Measurements from ENCODE around the gene LIMA1. TPM values are rescaled to one million over a fixed set of nuclear protein-coding genes. Genes with fewer than 3 reads are reported as not detected.
A peak's percentile ranks its signal among the peaks of the same experiment; 100 is the strongest.
"Not testable (repeated sequence)": the region's sequence is repeated elsewhere in the genome, so short reads cannot be mapped to it uniquely, and the experiment has no call there.

LIMA1 gene
- total RNA-seq, 4 donors from 2014 or later: 53.0 to 75.4 (median 66.7) TPM

- intact Hi-C loops (cut with DNase I): no loop called here
- Histone ChIP-seq H3K27ac (peak overlapping the region; percentile 40 to 69 (median 54)), H3K27me3 (no peaks in the 10 kb centered on the region), H3K36me3 (no peaks in the 10 kb centered on the region), H3K9me3 (no peaks in the 10 kb centered on the region), H3K4me3 (replicated peaks in 1 of 3) (no peak overlapping the region), H3K4me1 (peaks cover 22 to 44% of the 10 kb centered on the region in 2 donors)
- 30 to 75% methylated on average over 1 of the region's 1 CpG for WGBS, 2 donors
- no peak for DNase-seq
- TF ChIP-seq POLR2A (IDR thresholded peaks at IDR 0.05): no peak
- TF ChIP-seq, protein P1, sequence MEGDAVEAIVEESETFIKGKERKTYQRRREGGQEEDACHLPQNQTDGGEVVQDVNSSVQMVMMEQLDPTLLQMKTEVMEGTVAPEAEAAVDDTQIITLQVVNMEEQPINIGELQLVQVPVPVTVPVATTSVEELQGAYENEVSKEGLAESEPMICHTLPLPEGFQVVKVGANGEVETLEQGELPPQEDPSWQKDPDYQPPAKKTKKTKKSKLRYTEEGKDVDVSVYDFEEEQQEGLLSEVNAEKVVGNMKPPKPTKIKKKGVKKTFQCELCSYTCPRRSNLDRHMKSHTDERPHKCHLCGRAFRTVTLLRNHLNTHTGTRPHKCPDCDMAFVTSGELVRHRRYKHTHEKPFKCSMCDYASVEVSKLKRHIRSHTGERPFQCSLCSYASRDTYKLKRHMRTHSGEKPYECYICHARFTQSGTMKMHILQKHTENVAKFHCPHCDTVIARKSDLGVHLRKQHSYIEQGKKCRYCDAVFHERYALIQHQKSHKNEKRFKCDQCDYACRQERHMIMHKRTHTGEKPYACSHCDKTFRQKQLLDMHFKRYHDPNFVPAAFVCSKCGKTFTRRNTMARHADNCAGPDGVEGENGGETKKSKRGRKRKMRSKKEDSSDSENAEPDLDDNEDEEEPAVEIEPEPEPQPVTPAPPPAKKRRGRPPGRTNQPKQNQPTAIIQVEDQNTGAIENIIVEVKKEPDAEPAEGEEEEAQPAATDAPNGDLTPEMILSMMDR (IDR thresholded peaks at IDR 0.05): no peak
Observed at GRCh38 chr12:50275556-50275955, 7.8 kb downstream of the LIMA1 start.

- DNase-seq: peak in 1 of 2 donors; percentile 43
- H3K4me1 ChIP-seq: peaks cover 22 to 40% of the 10 kb centered on the region in 2 donors
- H3K9me3 ChIP-seq; H3K36me3 ChIP-seq; H3K27me3 ChIP-seq; intact Hi-C loops (cut with DNase I); H3K4me3 ChIP-seq (replicated peaks in 1 of 3): not testable (repeated sequence)
- H3K27ac ChIP-seq: peak overlapping the region; percentile 40 to 69 (median 54)
- 61 to 76% methylated on average over 5 of the region's 5 CpGs for WGBS, 2 donors
Observed at GRCh38 chr12:50275127-50275526, 8.2 kb downstream of the LIMA1 start.

- DNase-seq: no peak
- H3K4me1 ChIP-seq: peaks cover 22 to 32% of the 10 kb centered on the region in 2 donors
- H3K36me3 ChIP-seq: no peaks in the 10 kb centered on the region
- no peaks in the 10 kb centered on the region for H3K9me3 ChIP-seq
- WGBS, 2 donors: 62 to 74% methylated on average over 2 of the region's 2 CpGs
- H3K4me3 ChIP-seq (replicated peaks in 1 of 3): no peak overlapping the region
- TF ChIP-seq POLR2A (IDR thresholded peaks at IDR 0.05): no peak
- TF ChIP-seq, protein P1 (IDR thresholded peaks at IDR 0.05): no peak
- peak overlapping the region; percentile 51 to 69 (median 56) for H3K27ac ChIP-seq
- no peaks in the 10 kb centered on the region for H3K27me3 ChIP-seq
- intact Hi-C loops (cut with DNase I): no loop called here
Observed at GRCh38 chr12:50271724-50272247, 11.5 kb downstream of the LIMA1 start.

DNA sequence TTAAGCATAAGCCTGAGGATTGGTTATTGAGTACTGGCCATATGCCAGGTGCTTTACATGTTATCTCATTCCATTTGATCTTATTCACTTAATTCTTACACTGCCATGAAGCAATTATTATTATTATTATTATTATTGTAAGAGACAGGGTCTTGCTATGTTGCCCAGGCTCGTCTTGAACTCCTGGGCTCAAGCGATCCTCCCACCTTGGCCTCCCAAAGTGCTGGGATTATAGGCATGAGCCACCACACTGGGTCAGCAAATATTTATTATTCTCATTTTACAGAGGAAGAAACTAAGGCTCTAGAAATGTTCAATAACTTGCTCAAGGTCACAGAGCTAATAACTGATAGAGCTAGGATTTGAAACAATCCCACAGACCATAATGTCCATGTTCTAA is 14.8 kb downstream of the LIMA1 start:
- 97% methylated on average over 2 of the region's 2 CpGs for WGBS, 2 donors
- peaks cover under 1 to 17% of the 10 kb centered on the region in 2 donors for H3K4me1 ChIP-seq
- no peak overlapping the region for H3K27ac ChIP-seq

GRCh38 chr12:50265770-50266524 is 17.4 kb downstream of the LIMA1 start:
- TF ChIP-seq, protein P1 (IDR thresholded peaks at IDR 0.05): no peak
- no peak for TF ChIP-seq POLR2A (IDR thresholded peaks at IDR 0.05)
- peaks cover 11 to 25% of the 10 kb centered on the region in 2 donors for H3K4me1 ChIP-seq
- intact Hi-C loops (cut with DNase I): no loop called here
- H3K27ac ChIP-seq: no peak overlapping the region
- no peaks in the 10 kb centered on the region for H3K27me3 ChIP-seq
- 67 to 78% methylated on average over 1 of the region's 1 CpG for WGBS, 2 donors
- no peak overlapping the region for H3K4me3 ChIP-seq (replicated peaks in 1 of 3)
- H3K9me3 ChIP-seq: no peaks in the 10 kb centered on the region
- no peaks in the 10 kb centered on the region for H3K36me3 ChIP-seq
- no peak for DNase-seq

More for the DNA sequence above, 14.8 kb downstream of the LIMA1 start:
- no peak overlapping the region for H3K4me3 ChIP-seq (replicated peaks in 1 of 3)
- H3K36me3 ChIP-seq: no peaks in the 10 kb centered on the region
- no peaks in the 10 kb centered on the region for H3K9me3 ChIP-seq
- no peak for DNase-seq
- intact Hi-C loops (cut with DNase I): no loop called here
- H3K27me3 ChIP-seq: no peaks in the 10 kb centered on the region
- no peak for TF ChIP-seq POLR2A (IDR thresholded peaks at IDR 0.05)

GRCh38 chr12:50263832-50264231 is 19.5 kb downstream of the LIMA1 start:
- TF ChIP-seq, protein P1 (IDR thresholded peaks at IDR 0.05): no peak
- no peak for TF ChIP-seq POLR2A (IDR thresholded peaks at IDR 0.05)
- Histone ChIP-seq H3K36me3 (no peaks in the 10 kb centered on the region), H3K27ac (no peak overlapping the region), H3K9me3 (no peaks in the 10 kb centered on the region), H3K4me1 (peaks cover 14 to 39% of the 10 kb centered on the region in 2 donors), H3K27me3 (no peaks in the 10 kb centered on the region), H3K4me3 (replicated peaks in 1 of 3) (no peak overlapping the region)
- intact Hi-C loops (cut with DNase I): no loop called here
- DNase-seq: no peak
- WGBS, 2 donors: 97 to 99% methylated on average over 2 of the region's 2 CpGs

Measured in thyroid gland (tissue), 4 donors.